Neutrophil (primary cell): Measurements from ENCODE around the gene SETD3.

Experiments used
- H3K27ac ChIP-seq: fragments of 200-600 bp; sonication (generic); 2 replicates; pipeline ENCODE4 v1.5.1; 2016; ENCODE audit warnings: mild to moderate bottlenecking, moderate library complexity
- H3K27me3 ChIP-seq: fragments of 200-600 bp; sonication (generic); 2 replicates; pipeline ENCODE4 v1.6.0; 2016; ENCODE audit warnings: mild to moderate bottlenecking
- H3K36me3 ChIP-seq: fragments of 200-600 bp; sonication (generic); 2 replicates; pipeline ENCODE4 v1.5.1; 2017
- H3K4me1 ChIP-seq, 2 experiments: fragments of 200-600 bp in 1 of 2; sonication (generic) in 1 of 2; 1 replicate in 1 of 2; 2 replicates in 1 of 2; pipeline versions ENCODE4 v1.5.1 to v1.6.1; 2013 to 2016; ENCODE audit warnings: low read depth in 1 of 2, low read length in 1 of 2, mild to moderate bottlenecking in 1 of 2, moderate library complexity in 1 of 2; ENCODE audit not compliant: control insufficient read depth in 1 of 2, insufficient read depth in 1 of 2
- H3K4me3 ChIP-seq, 2 experiments: fragments of 200-600 bp in 1 of 2; sonication (generic) in 1 of 2; 1 replicate in 1 of 2; 2 replicates in 1 of 2; pipeline ENCODE4 v1.5.1; 2013 to 2016; ENCODE audit warnings: low read depth in 1 of 2, low read length in 1 of 2, mild to moderate bottlenecking in 1 of 2, moderate library complexity in 1 of 2
- H3K9me3 ChIP-seq: fragments of 200-600 bp; sonication (generic); 2 replicates; pipeline ENCODE4 v1.5.1; 2016
- TF ChIP-seq, protein P1 (sequence below): fragments of 200-600 bp; sonication (generic); IDR thresholded peaks from 2 replicates; pipeline ENCODE4 v1.5.1; 2016; ENCODE audit warnings: antibody characterized with exemption

Gene SETD3

DNA sequence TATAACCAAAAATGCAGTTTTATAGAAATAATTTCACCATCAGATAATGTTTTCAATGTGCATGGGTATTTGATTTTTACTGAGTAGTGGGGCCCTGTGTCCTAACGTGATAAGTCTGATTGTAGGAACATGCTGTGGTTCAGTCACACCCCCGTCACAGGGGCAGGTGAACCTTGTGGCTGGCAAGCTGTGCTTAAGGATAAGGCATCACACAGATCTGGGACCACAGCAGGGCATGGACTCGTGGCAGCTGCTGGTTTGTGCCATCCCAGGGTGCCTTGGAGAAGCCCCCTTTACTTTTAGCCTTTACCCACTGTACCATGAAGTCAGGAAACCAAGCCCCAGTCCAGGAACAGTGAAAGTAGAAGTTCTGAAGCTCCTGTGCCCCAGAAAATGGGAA is 17.2 kb upstream of the SETD3 start:
- TF ChIP-seq, protein P1, sequence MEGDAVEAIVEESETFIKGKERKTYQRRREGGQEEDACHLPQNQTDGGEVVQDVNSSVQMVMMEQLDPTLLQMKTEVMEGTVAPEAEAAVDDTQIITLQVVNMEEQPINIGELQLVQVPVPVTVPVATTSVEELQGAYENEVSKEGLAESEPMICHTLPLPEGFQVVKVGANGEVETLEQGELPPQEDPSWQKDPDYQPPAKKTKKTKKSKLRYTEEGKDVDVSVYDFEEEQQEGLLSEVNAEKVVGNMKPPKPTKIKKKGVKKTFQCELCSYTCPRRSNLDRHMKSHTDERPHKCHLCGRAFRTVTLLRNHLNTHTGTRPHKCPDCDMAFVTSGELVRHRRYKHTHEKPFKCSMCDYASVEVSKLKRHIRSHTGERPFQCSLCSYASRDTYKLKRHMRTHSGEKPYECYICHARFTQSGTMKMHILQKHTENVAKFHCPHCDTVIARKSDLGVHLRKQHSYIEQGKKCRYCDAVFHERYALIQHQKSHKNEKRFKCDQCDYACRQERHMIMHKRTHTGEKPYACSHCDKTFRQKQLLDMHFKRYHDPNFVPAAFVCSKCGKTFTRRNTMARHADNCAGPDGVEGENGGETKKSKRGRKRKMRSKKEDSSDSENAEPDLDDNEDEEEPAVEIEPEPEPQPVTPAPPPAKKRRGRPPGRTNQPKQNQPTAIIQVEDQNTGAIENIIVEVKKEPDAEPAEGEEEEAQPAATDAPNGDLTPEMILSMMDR, result no peak
- Histone ChIP-seq H3K9me3 (no peaks in the 10 kb centered on the region), H3K27ac (no peak overlapping the region), H3K4me3 (no peak overlapping the region), H3K4me1 (no peaks in the 10 kb centered on the region), H3K36me3 (peaks cover 98% of the 10 kb centered on the region), H3K27me3 (no peaks in the 10 kb centered on the region)

DNA sequence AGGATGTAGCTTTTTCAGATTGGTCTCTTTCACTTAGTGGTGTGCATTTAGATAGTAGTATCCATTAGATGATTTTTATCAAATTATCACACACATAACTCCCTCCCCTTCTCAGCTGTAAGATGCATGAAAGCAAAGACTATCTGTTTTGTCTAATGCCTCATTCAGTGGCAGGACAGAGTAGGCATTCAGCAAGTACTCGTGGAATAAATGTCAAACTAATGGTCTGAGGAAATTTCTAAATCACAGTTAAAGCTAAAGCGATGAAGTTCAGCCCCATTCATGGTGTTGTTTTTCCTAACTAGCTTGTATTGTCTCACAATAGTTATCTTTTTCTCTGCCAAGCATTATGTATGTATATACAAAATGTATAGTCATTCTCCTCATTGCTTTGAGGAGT is 16.7 kb upstream of the SETD3 start:
- no peaks in the 10 kb centered on the region for H3K9me3 ChIP-seq
- TF ChIP-seq, protein P1, result no peak
- H3K4me3 ChIP-seq, result no peak overlapping the region
- no peaks in the 10 kb centered on the region for H3K27me3 ChIP-seq
- H3K4me1 ChIP-seq, result no peaks in the 10 kb centered on the region
- no peak overlapping the region for H3K27ac ChIP-seq
- H3K36me3 ChIP-seq, result peaks cover 98% of the 10 kb centered on the region

DNA sequence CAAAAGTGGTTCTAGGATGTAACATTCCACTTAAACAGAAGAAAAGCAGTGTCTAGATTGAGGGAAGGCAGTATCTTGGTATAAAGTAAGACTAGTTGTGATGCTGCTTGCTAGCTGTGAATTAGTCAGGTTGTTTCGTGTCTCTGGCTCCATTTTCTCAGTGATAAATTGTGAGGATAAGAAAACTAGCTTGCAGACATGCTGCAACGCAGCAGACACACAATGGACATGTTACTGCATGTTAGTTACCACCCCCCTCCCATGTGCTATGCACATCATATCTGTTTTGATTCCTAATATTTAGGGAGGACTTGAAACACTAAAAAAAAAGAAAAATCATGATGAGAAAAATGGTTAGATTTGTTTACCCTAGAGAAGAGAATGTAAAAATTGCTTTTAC is 3.4 kb upstream of the SETD3 start:
- no peak overlapping the region for H3K4me3 ChIP-seq

DNA sequence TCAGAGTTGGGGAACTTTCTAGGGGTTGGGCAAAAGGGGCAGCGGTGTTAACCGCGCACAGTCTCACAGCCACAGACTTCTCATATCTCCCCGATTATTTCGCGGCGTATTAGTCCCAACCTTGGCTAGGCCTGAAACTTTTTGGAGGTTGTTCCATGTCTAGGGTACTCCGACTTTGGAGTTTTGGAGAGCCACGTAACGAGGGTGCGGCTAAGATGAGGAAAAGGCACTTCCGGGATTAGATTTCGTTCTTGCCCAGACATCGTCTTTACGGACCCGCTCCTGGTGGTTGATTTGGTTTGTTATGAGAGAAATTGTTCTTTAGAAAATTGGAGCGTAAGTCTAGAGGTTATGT is 1.1 kb upstream of the SETD3 start:
- Histone ChIP-seq H3K9me3 (no peaks in the 10 kb centered on the region), H3K36me3 (no peaks in the 10 kb centered on the region), H3K27me3 (no peaks in the 10 kb centered on the region), H3K4me1 (peaks cover 41% of the 10 kb centered on the region in 2 experiments), H3K4me3 (peak overlapping the region; percentile 92 to 93), H3K27ac (peak overlapping the region; percentile 92)
- TF ChIP-seq, protein P1, result no peak

More for the DNA sequence above, 3.4 kb upstream of the SETD3 start:
- no peak overlapping the region for H3K27ac ChIP-seq
- TF ChIP-seq, protein P1, result no peak
- no peaks in the 10 kb centered on the region for H3K27me3 ChIP-seq
- no peaks in the 10 kb centered on the region for H3K9me3 ChIP-seq
- H3K4me1 ChIP-seq, result peaks cover 40 to 42% of the 10 kb centered on the region in 2 experiments
- no peaks in the 10 kb centered on the region for H3K36me3 ChIP-seq

DNA sequence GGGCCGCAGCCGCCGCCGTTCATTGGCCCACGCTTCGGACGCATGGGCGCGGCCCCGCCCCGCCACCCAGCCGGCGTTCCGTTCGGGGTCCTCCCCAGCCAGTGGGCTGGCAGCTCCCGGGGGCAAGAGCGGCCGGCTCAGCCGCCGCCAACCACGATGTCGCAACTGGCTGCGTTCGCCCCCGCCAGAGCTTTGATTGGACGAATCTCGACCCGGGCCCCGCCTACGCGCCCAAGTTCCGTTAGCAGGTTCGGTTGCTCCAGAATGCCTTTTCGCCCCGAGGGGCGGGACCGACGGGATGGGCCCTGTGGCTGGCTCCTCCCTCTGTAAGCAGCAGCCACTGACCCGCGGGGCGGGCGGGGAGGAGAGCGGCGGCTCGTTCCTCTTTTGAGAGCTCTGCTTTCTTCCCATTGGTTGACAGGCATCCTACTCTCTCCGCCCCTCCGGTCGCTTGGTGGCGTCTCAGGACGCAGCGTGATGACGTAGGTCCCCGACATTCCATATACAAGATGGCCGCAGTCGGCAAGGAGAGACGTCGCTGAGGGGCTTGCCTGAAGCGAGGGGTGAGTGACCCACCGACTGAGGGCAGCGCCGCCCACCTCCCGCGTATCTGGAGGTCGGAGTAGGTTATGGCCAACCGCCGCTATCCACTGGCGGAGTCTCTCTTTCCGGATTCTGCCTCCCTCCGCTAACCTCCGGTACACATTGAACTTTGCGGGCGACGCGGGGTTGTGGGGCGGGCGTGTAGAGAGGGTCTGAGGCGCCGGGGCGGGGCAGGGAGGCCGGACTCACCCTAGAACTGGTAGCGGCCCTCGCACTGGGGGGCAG is 472 bp upstream of the SETD3 start, which contains the start of gene CCNK:
Gene CCNK (plus strand): TSS at position 493 of the 828 bp plus-strand sequence. CDS start 11,269 bp downstream, outside the sequence.
- no peaks in the 10 kb centered on the region for H3K27me3 ChIP-seq
- TF ChIP-seq, protein P1, result no peak
- H3K4me3 ChIP-seq, result peak within 1 kb of the TSS; percentile 92 to 93
- peaks cover 45% of the 10 kb centered on the region in 2 experiments for H3K4me1 ChIP-seq
- no peaks in the 10 kb centered on the region for H3K9me3 ChIP-seq
- H3K36me3 ChIP-seq, result no peaks in the 10 kb centered on the region
- peak within 1 kb of the TSS; percentile 92 for H3K27ac ChIP-seq
